ENCODE results near the gene IL17C.

The IL17C gene

DNA sequence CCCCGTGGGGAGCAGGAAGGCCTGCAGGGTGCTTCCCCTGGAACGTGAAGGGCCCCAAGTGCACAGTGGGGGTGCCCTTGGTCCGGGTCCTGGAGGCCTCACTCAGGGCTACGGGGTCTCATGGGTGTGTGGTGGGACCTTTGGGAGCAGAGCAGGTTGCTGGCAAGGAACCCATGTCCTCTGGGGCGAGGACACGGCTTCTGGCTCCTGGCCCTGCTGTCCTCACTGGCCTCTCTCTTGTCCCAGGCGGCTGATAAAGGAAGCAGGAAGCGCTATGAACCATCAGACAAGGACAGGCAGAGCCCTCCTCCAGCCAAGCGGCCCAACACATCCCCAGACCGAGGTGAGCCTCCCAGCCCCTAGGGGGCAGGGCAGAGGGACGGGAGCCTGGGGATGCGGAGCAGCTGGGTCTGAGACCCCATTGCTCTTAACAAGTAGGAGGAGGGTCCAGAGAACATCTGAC is 9.8 kb upstream of the IL17C start:
- no peak for DNase-seq

DNA sequence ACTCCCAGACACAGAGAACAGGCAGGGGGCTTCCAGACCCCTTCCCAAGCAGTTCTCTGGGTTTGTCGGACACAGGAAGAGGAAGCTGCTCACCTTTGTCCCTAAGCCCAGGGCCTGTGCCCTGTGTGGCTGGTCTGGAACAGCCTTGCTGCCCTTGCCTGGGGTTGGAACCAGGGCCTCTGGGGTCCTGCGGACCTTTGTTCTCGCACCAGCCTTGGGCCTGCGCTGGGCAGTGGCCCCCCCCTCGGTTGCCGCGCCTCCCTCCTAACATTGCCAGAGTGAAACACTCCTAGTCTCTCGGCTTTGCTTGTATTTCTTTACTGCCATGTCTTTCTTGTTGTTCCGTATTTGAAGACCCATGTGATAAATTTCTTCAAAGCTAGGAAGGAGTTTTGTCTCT is 8.5 kb upstream of the IL17C start:
- DNase-seq: no peak

- no peak for DNase-seq
Observed at GRCh38 chr16:88630433-88630832, 7.9 kb upstream of the IL17C start.

DNA sequence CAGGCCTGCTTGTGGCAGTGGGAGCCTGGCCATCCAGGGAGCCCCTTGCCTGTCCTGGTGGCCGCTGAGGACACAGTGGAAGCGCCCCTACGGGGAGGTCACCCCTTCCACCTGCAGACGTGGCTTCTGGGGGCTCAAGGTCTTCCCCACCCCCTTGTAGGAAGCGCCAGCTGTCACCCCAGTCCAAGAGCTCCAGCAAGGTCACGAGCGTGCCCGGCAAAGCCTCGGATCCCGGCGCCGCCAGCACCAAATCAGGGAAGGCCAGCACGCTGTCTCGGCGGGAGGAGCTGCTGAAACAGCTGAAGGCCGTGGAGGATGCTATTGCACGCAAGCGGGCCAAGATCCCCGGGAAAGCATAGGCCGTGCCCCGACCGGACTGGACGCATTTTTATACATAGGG is 7.4 kb upstream of the IL17C start:
- DNase-seq: no peak

GRCh38 chr16:88631384-88631783 is 7.0 kb upstream of the IL17C start:
- DNase-seq: no peak

DNA sequence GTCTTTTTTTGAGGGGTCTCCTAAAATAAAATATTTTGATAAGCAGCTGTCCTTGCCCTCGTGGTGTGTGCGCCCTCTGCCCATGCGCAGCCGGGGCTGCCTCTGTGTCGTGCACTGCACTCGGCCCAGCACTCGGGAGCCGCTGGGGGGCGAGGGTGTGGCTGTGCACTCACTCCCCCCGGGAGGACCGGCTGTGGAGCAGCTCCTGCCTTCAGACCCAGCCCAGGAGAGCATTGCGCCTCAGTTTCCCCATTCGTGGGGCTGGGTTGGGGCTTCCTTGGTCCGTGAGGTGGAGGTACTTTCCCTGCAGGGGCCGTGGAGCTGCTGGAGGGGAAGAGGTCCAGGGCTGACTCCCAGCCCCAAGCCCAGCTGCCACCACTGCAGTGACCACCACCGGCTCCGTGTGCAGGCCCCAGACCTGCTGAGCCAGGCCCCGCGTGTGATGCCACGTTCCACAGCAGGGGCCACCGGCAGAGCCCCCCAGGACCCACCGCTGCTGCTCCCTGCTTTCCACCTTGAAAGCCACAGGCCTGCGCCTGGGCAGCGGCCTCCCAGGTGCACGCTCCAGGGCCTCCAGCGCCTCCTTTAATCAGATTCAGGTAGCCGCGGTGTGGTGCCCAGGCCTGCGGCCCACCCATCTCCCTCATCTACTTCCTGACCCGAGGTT is 6.3 kb upstream of the IL17C start:
- DNase-seq: no peak

DNA sequence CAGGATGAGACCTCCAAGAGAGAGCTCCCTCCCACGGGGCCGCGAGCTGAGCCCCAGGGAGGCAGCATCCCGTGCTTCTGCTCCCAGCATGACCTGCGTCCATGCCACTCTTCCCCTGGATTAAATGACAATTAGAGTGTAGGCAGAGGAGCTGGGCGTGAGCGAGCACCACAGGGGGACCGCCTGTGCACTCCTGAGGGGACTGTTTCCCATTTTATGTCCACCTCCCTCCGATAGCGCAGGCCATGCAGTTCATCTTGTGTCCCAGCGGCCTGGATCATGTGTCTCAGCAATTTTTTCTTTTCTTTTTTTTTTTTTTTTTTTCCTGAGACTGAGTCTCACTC is 5.8 kb upstream of the IL17C start:
- no peak for DNase-seq

DNA sequence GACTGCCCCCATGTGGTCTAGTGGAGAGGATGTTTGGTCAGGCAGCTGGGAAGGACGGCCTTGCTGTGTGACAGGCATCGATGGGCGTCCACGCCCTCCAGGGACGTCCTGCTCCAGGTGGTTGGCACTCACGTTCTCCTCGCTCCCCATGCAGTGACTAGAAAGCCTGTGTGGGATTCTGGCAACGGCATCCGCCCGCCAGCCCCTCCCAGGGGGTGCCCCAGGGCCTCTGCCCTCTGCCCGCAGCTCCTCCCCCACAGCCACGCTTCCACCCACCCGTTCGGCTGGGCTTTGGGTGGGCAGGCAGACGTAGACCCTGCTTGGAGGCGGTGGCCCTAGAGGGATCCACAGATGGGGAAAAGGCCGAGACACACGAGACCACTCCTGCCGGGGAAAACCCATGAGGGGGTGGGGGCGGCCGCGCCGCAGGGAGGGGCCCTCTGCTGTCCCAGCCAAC is 4.7 kb upstream of the IL17C start:
- no peak for DNase-seq

- peak in 2 of 4 experiments; percentile 19 to 49 for DNase-seq
Observed at GRCh38 chr16:88634141-88634993, 4.0 kb upstream of the IL17C start.

GRCh38 chr16:88634994-88635670 is 3.2 kb upstream of the IL17C start:
- DNase-seq: no peak

DNA sequence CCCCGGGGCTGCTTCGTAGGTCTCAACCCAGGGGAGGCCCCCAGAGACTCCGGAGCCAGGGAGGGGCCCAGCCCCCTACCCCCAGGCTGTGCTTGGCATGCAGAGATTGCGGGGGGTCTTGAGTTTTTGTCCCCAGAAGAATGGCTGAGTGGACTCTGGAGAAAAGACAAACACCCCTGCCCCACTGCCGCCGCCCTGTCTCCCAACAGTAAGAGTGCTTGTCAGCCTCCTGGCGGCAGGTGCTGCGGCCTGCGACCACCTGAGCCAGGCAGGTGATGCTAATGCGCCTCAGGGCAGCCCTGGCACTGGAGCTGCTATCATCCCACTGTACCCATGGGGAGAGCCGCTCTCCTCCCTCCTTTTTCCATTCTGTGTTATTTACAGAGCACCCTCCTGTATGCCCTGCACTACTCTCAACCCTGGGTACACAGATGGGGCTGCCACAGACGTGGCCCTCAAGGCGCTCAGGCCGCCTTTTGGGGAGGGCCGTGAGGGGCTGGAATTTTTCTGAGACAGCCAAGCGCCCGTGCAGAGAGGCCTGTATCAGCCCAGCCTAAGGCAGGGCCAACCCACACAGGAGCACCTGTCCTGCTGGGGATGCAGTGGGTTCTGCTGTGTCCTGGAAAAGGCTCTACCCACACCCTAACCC is 2.6 kb upstream of the IL17C start:
- no peak for DNase-seq

GRCh38 chr16:88636488-88637265 is 1.7 kb upstream of the IL17C start:
- DNase-seq: no peak

GRCh38 chr16:88639231-88640038 is 1.1 kb downstream of the IL17C start:
- DNase-seq: no peak

DNA sequence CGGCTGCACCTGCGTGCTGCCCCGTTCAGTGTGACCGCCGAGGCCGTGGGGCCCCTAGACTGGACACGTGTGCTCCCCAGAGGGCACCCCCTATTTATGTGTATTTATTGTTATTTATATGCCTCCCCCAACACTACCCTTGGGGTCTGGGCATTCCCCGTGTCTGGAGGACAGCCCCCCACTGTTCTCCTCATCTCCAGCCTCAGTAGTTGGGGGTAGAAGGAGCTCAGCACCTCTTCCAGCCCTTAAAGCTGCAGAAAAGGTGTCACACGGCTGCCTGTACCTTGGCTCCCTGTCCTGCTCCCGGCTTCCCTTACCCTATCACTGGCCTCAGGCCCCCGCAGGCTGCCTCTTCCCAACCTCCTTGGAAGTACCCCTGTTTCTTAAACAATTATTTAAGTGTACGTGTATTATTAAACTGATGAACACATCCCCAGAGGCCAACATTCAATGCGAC is 1.7 kb downstream of the IL17C start:
- DNase-seq: no peak

- DNase-seq: no peak
Observed at GRCh38 chr16:88640498-88641247, 2.3 kb downstream of the IL17C start.

- no peak for DNase-seq
Observed at GRCh38 chr16:88642881-88643643, 4.7 kb downstream of the IL17C start.

DNA sequence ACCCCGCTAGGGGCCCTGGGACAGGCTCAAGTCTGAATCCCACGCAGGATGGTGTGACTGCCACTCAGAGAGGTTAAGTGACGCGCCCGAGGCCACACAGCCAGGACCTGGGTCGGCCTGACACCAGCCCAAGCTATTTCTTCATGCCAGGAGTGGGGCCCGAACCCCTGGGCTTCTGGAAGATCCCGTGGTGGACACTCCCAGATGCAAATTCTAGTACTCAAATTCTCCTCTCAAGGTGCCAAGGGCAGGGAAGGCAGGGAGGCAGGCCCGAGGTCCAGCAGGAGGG is 5.2 kb downstream of the IL17C start:
- no peak for DNase-seq

DNA sequence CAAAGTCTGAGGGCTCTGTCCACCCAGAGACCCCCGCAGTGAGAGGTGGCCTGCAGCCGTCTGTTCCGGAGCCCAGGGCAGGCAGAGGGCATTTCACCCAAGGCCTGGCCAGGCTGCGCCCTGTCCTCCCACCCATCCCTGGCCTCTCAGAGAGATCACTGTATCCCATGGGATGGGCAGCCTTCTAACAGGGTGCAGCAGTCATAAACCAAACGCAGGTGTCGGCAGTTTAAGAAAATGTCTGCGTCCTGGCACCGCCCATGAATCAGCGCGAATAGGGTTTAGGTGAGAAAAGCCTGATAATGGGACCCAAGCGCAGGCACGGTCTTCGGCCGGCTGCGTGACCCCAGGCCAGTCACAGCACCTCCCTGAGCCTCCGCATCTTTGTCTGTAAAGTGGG is 7.1 kb downstream of the IL17C start:
- DNase-seq: no peak

- no peak for DNase-seq
Observed at GRCh38 chr16:88645941-88646340, 7.6 kb downstream of the IL17C start.

Measured in activated CD4-positive, CD25-positive, alpha-beta regulatory T cell (primary cell).